ENCODE data around the gene ADNP.

- TF ChIP-seq CTCF (IDR thresholded peaks at IDR 0.05) (no peak), EZH2 (IDR thresholded peaks at IDR 0.05; ENCODE audit: borderline replicate concordance, insufficient read depth, low read depth, low read length, poor library complexity, severe bottlenecking) (no peak)
Observed at GRCh38 chr20:50943069-50943468, 11.8 kb upstream of the ADNP start.

All from B cell (primary cell).